ENCODE results near the gene OPCML.

- no peak for TF ChIP-seq CTCF (IDR thresholded peaks at IDR 0.05)
- TF ChIP-seq ZFX (IDR thresholded peaks at IDR 0.05; ENCODE audit: borderline replicate concordance): no peak
These were observed 1067.4 kb downstream of the OPCML start for GRCh38 chr11:132464939-132465338.
